Esophagus muscularis mucosa (tissue), 3 donors: ENCODE results near the gene RAB42.

ENCODE experiments used
- CTCF ChIP-seq, 3 experiments: fragments of 200-600 bp in 2 of 3; fragments of 450-650 bp in 1 of 3; sonication (generic) in 2 of 3; IDR thresholded peaks; one replicate each; pipeline ENCODE4 v1.5.1; 2017 to 2019; ENCODE audit warnings: antibody characterized with exemption in 3 of 3, mild to moderate bottlenecking in 2 of 3, moderate library complexity in 1 of 3
- POLR2A ChIP-seq: fragments of 450-650 bp; IDR thresholded peaks from one replicate; pipeline ENCODE4 v1.6.1; 2017; ENCODE audit warnings: antibody characterized with exemption, moderate library complexity, mild to moderate bottlenecking, low read depth

GRCh38 chr1:28551381-28551780 is 40.7 kb upstream of the RAB42 start:
- TF ChIP-seq CTCF (IDR thresholded peaks at IDR 0.05) (no peak), POLR2A (no peak)
